AG08396 (cell line): ENCODE measurements around the gene PNPLA7.
"Not testable (repeated sequence)": the region's sequence is repeated elsewhere in the genome, so short reads cannot be mapped to it uniquely, and the experiment has no call there.

Source experiments
- DNase-seq: peaks from one replicate; pipeline ENCODE4 v3.0.0; 2012; ENCODE audit warnings: low spot score, mixed read lengths

Gene PNPLA7

DNA sequence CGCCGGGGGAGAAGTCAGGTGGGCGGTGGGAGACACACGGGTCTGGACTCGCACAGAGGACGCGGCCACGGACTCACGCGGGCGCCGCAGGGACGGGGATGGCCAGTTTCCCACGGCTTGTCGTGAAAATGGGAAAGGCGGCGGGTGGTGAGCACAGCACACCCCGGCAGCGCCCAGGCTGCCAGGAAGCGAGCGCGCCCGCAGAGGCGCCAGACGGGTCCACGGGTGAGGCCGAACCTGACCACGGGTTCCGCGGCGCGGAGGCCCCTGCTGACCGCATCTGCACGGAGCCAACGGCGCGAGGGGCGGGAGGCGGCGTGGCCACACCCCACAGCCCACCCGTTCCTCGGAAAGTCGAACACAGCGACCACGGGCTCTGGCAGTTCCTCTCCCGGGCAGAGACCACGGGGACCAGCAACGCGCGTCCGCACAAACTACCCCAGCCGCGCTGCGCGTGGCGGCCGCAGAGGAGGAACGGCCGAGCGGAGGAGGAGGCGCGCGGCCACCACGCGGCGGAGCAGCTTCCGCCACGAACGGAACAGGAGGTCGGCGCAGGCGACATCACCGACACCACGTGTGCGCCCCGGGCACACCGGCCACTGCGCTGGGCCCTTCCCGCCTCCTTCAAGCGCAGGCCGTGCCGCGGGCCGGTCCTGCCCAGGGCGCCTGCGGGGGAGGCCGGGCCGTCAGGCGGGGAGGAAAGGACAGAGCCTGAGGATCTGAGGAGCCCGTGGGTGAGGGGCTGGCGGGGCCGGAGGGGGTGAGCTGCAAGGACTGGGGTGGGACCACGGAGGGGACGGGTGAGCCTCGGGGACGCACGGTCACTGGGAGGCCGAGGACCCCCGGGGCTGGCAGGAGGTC, 132.8 kb downstream of the PNPLA7 start:
- no peak for DNase-seq

DNA sequence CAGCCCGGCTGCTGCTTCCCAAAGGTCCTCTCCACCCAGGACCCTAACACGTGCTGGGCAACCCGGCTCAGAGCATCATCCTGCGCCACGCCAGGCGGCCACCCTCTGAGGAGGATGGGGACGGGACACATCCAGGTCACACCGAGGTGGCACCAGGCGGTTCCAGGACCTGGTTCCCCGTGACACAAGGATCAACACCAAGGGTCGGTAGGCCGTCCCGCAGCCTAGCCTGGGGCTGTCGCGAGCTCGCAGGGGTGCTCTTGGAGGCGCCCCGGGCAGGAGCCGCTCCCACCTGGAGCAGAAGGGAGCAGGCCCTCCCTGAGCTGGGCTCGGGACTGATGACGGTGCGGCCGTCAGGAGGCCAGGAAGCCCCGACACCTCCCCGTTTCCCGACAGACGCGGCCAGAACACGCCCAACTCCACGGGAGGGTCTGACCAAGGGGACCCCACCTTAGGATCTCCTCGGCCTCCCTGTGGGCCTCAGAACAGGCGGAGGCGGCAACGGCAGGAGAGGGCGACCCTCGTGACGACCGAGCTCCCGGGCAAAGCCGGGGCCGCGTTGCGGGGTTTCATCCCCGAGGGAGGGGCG, 133.5 kb downstream of the PNPLA7 start:
- DNase-seq = no peak

DNA sequence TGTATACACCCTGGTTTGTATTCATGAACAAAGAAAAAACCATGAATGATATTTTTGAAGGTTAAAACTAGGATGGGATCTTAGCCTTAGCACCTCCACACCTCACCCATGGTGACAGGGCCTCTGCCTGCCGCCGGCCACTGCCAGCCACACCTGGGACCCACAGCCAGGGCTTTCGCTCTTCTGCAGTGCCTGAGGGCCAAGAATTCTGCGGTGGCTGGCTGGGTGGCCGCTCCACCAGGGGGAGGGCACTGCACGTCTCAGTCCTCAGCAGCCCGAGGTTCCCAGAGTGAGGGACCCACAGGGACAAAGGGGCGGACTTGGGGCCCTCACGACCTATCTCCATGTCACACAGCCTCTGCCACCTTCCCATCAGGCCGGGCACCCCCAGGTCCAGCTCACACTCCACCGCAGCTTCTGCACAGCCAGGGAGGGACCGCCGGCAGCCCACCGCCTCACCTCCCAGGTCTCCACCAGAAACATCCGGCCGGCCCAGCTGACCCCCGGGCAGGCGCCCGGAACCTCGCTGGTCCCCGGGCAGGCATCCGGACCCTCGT, 134.1 kb downstream of the PNPLA7 start:
- no peak for DNase-seq

GRCh38 chr9:137415451-137415850, 134.8 kb downstream of the PNPLA7 start:
- no peak for DNase-seq

- DNase-seq = no peak
These were observed 137.8 kb downstream of the PNPLA7 start for GRCh38 chr9:137412431-137412830.

GRCh38 chr9:137411645-137412380, 138.4 kb downstream of the PNPLA7 start:
- peak; percentile 96 for DNase-seq

DNA sequence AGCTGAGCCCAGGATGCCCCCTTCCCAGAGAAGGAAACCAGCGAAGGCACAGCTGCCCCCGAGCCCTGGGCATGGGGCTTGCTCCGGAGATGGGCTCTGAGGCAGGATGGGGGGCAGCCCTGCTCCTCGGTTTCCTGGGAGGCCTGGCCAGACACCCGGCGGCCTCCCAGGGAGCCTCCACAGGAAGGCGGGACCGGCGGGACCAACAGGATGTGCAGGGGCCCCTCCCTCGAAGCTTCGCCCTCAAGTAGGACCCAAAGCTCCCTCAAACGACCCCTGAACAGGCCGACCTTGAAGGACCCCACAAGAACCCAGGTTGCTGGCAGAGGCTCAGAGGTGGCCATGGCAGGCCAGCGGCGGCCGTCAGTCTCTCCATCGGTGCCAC, 138.9 kb downstream of the PNPLA7 start:
- DNase-seq = no peak

DNA sequence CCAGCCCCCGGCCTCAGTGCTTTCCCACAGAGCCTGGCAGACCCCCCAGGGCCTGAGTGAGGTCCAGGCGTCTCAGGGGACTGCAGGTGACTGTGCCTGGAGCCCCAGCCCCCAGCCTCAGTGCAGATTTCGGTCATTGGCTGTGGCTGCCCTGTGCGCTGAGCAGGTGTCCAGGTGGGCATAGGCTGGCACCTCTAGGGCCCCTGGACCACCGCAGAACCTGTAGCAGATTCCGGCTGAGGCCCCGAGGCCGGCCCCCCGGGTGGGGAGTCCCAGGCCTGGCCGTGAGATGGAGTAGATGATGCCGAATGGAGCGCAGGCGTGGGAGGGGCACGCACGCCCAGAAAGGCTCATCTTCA, 139.3 kb downstream of the PNPLA7 start:
- DNase-seq = no peak

GRCh38 chr9:137410236-137410890, 139.8 kb downstream of the PNPLA7 start:
- not testable (repeated sequence) for DNase-seq
